Stimulated activated CD4-positive, alpha-beta T cell treated with anti-CD3 and anti-CD28 coated beads, Interleukin-4, amount 100 ng/mL, for 1 hour (primary cell): ENCODE results near the gene ZNF354C.

Experiments
- DNase-seq: peaks from one replicate; pipeline ENCODE4 v3.0.0-alpha.2; 2020

The ZNF354C gene

DNA sequence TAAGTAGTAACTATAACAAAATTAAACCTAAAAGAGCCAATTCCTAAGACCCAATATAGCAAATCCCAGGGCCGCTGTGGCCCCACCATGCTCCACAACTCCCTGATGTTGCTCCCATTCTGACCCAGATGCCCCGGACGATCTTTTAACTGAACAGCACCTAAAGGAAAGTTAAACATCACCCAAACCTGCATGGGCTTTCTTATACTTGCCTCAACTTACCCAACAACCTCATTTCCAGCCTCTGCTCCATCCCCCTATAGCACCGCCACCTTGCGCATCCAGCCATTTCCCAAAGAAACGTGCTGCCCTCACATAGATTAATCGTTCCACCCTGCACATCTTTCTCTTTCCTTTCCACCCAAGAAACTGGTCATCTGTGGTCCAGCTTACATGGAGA, 54.6 kb downstream of the ZNF354C start:
- no peak for DNase-seq

DNA sequence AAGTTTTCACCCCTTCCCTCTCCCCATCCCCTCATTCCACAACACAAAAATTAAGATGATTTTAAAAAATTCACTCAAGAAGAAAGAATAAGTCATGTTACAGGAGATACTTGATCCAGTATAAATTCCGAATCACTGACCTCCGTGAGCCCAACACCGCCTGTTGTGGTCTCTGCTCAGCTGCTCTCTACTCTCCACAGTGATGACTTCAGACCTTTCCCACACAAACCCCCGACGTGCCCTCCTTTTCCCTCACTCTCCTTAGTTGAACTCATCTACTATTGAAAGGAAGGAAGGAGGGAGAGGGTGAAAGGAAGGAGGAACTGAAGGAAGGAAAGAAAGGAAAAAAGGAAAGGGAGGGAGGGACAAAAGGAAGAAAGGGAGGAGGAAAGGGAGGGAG, 55.1 kb downstream of the ZNF354C start:
- DNase-seq: no peak

DNA sequence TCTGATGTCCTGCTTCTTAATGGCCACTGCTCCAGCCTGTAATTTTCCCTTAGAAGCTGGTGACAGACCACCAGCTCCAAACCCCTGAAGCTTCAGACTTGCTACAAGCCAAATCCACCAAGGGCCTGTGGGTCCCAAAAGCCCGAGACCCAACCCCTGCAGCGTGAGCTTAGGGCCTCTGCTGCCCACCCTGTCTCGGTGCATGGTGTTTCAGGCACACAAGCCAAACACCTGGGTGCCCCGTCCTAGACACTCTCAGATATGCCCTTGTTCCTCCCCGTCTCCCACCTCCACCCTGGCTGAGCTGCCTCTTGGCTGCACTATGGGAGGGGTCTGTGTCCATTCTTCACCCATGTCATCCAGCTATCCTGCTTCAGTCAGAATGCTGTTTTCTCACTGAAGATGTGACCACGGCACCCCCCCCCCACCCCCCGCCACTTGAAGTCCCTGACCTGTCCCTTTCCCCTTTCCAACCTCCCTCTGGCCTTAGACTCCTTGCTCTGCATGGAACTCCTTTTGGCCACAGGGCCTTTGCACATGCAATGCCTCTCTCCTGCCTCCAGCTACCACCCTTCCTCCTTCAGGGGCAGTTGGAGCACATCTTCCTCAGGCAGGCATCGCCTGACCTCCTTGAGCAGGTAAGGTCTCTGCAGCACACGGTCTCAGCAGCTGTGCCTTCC, 55.8 kb downstream of the ZNF354C start:
- DNase-seq: no peak

DNA sequence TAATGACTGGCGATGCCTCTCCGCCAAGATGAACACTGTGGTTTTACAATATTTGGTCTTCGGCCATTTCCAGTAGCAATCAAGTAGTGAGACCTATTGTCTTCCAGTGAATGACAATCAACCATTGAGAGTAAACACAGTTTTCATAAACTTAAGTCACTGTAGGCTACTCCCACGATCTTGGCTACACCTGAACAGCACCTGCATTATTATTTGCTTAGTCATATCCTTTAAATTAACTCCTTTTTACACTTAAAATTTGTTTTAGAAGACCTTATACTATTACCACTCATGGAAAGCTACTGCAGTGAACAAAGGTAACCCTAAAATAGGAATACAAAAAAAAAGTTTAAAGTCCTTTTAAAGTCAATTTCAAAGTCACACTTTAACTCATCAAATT, 58.2 kb downstream of the ZNF354C start:
- no peak for DNase-seq

DNA sequence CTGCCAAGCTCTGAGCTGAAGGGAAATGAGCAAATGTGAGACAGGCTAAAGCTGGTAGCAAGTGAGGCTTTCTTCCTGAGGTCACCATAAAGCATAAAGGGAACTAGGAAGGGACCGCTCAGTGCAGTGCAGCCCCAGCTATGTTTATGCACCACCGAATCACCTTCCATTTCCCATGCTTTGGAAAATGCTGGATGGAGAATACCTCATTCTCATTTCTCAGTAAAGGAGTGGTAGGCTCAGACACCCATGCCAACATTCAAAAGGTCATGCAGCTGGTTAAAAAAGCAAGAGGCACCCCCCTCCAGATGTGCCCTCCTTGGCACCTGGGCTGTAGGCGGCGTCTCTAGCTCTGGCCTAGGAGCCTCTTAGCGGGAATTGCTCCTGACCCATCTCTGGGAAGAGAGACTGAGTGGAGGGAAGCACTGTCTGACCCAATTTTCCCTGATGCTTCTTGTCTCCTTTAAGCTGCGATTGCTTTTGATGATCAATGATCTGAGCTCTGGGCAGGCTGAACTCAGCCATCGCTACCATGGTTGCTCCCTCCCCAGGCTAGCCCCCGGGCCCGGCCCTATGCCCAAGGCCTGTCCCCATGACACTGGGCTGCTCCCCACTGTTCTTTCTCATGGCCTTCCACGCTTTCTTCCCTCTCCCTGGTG, 58.7 kb downstream of the ZNF354C start:
- DNase-seq: no peak

DNA sequence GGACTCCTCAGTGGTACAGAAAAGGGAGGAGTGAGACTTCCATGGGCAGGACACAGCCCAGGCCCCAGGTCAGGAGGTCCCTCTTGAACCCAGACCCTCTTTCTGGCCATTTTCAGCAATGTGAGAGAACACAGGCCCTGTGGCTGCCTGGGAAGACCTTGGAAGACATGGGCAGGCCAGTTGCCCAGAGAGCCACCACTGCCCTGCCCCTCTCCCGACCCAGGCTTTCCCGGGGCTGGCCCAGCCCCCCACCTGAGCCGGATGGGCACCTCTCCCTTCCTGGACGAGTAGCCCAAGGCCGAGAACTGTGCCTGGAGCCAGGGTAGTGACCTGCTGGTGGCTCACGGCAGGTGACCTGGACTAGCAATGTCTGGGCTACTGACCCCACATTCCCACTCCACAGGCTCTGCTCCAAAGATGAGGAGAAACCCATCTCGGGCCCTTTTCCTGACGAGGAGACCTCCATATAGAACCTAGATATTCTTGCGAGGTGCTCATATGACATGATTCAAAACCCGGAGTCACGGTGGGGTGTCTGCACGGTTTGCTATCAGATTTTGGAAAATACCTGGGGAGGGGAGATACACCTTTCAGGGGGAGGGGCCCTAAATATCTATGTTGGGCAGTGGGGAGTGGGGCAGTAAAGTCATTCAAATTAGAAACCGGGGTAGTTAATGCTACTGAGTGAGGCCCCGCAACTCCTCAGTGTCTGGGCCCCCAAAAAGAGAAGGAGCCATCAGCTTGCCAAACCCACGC, 59.4 kb downstream of the ZNF354C start:
- DNase-seq: no peak

DNA sequence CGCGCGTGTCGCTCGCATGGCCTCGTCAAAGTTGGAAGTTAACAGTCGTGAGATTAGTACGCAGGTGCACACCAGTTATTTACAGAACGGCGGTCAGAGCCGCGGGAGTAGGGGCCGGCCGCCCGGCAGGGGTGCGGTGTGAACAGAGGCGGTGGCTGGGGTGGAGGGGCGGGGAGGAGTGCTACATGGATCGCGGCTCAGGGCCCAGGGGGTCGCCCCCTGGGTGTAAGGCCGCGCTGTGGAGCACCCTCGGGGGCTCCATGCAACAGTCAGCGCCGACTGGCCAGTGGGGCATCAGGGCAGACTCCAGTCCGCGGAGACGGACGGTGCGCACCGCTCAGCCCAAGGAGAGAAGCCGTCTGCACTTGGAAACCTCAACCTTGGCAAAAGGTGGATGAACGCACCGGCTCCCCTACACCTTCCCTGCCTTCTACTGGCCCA, 60.3 kb downstream of the ZNF354C start:
- DNase-seq: no peak

DNA sequence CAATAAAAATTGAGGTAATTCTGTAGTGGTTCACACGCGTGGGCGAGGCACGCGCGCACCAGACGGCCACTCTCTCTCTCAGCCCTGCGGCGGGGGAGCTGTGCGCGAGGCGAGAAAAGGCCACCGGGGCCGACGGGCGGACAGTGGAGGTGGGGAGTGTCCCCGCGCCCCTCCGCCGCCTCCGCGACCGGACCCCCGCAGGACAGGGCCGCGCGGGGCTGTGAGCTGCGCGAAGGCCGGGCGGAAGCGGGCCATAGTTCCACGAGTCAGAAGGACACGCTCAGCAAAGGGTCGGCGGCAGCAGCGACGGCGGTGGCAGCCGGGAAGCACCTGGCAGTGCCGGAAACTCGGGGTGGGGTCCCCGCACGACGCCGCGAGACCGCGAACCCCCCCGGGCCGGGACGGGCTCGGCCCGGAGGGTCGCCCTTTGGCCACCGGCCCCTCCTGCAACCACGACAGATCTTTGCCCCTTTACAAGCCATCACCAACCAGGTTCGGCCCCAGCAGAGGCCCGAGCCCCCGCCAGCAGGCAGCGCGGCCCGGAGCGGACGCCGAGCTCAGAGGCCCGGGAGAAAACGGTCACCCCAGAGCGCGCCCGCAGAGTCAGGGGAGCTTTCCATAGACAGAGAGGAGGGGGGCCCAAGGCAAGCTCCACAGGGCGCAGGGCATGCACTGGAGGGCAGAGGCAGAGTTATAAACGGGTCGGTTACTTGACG, 60.9 kb downstream of the ZNF354C start:
- DNase-seq: no peak

DNA sequence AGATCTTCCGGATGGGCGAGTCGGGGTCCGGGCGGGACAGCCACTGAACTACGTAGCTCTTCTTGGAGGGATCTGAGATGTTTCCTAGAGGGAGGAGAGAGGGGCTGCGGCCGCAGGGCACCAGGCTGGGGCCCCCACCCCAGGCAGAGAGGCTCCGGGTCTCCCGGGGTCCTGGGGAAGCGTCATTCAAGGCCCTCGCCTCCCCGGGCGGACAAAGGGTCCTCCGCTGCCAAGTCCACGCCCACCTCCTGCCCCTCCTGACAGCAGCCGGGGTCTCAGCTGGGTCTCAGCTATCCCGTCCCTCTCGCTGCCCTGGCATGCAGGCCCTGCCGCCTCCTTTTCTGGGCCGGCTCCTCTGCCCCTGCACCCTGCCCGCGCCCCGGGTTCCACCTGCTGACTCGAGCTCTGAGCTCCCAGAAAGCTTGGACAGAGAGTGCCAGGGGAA, 61.5 kb downstream of the ZNF354C start:
- DNase-seq: no peak

DNA sequence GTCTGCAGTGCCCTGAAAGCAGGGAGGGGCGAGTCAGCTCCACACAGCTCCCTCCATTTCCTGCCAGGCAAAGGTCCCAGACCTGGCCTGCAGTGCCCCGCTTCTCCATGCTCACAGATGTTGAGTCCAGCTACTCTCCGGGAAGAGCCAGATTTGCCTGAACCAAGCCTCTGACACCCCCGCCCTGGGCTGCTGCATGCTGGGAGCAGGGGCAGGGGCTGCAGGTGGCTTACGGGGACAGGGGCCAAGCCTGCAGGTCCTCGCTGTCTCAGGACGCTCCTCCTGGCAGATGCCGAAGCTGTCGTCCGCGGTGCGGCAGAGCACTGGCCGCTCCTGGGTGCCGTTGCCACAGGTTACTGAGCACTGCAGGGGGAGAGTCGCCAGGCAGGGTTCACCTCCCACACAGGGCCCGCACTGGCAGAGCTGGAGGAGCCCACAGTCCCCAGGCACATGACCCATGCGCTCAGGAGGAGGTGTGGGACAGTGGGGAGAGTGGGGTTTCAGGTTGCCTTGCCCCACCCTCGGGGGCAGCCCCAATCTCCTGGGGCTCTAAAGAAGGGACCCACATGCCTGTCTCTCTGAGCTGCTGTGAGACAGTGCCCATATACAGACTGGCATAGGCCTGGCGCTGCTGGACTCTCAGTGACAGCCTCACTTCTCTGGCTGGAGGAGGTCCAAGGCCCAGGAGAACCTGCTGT, 62.4 kb downstream of the ZNF354C start:
- DNase-seq: no peak

DNA sequence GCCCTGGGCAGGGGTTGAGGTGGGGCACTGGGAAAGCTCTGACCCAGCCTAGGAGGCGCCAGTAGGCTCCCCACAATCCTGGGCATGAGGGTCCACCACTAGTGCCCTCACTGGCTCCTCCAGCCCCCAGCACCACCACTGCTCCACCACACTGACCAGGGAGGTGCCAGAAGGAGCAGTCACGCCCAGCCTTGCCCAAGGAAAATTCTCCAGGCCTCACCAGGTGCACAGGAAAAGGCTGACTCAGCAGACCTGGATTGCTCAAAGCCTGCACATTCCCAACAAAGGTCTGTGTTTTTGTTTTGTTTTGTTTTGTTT, 62.9 kb downstream of the ZNF354C start:
- DNase-seq: no peak

DNA sequence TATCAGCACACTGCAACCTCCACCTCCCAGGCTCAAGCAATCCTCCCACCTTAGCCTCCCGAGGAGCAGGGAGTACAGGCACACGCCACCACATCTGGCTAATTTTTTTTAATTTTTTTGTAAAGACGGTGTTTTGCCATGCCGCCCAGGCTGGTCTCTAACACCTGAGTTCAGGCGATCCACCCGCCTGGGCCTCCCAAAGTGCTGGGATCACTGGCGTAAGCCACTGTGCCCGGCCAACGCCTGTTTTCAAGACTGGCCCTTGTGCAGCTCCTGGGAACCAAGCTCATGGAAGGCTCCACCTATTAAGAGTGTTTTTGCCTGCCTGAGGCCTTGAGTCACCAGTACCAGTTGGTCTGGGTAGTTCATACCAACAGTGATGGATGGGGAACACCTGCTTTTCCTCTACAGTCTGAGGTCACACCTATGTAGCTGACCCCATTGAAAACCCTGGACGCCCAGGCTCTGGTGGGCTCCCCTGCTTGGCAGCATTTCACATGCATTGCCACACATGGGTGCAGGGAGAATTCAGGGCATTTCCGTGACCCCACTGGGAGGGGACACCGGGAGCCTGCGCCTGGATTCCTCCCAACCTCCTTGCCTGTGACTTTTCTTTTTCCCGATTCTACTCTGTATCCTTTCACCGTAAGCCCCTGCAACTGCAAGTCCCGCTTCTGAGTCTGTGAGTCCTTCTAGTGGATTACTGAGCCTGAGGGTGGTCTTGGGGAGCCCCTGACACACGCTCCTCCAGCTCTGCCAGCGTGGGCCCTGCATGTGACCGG, 63.5 kb downstream of the ZNF354C start:
- DNase-seq: no peak

DNA sequence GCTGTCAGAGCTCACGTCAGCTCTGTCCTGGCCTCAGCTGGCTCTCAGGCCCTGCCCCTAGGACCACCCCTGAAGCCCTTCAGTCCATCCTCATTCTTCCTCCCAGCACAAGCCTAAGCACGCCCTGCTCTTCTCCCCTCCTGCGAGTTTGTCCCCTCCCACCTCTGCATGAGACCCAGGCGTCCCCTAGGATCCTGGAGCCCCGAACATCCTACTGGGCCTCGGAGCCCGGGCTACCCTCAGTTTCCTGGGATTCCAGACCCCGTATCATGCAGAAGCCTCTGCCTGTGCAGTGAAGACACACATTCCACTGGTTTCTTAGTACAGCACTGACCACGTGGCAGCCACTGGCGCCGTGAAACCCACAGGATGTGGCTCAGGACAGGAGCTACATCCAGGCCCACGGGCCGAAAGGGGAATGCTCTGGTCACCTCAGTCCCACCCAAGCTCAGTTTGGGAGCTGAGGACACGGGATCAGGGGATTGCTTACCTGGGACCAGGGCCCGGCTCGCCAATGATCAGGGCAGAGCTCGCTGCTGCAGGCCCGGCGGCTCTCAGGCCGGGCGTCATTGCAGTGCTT, 64.2 kb downstream of the ZNF354C start:
- no peak for DNase-seq

DNA sequence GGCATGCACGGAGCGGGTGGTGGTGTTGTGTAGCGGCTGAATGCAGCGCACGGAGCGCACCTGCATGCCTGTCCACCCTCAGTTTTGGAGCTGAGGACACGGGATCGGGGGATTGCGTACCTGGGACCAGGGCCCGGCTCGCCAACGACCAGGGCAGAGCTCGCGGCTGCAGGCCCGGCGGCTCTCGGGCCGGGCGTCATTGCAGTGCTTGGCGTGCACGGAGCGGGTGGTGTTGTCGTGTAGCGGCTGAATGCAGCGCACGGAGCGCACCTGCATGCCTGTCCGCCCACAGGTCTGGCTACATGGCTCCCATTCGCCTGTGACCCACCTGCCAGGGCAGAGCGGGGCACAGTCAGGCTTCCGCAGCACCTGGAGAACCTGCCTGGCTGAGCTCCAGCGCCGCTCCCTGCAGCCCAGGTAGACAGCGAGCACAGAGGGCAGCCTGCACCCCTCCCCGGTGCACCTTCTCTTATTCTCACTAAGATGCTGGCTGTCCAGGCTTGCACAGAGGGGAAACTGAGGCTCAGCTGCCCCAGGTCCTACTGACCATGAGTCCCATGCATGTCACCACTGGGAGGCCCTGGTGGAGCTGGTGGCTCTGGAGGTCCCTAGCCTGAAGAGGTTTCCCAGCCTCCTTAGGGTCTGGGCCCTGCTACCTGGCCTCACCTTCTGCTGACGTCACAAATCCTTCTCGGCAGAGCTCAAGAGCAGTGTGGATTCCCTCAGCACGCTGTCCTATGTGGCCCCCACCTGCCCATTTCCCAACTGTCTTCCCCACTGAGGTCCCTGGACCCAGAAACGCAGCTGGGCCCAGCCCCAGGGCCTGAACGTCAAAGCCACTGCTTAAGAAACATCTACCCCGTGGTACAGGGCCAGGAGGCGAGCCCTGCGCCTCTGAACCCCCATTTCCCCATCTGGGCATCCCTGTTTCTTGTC, 64.9 kb downstream of the ZNF354C start:
- no peak for DNase-seq

DNA sequence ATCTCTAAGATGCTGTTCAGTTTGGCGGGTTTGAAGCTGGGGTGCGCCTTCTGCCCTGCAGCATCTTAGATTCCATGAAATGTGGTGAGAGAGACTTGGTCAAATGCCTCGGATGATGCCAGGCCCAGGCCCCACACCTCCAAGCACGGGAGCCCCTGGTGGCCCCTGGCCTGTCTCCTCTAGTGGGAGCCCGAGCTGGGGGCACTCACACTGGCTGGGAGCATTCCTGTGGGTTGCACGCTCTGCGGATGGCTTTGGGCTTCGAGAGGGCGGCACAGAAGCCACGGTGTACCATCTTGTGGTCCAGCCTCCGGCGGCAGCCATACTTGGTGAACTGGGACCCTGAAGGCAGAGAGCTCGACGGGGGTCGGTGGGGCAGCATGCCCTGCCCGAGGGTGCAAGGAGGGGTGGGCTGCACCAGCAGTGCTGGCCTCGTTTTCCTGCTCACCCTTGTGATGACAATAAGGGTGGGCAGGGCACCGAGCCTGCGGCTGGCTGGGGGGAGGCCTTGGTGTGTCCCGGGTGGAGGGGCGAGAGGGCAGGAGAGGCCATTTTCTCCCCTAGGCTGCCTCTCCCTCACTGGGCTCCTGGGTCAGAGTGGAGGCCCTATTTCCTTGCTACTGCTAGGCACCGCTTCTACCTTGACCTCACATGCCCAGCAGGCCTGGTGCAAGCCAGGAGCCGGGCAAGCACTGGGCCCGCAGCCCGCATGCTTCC, 65.8 kb downstream of the ZNF354C start:
- DNase-seq: no peak

DNA sequence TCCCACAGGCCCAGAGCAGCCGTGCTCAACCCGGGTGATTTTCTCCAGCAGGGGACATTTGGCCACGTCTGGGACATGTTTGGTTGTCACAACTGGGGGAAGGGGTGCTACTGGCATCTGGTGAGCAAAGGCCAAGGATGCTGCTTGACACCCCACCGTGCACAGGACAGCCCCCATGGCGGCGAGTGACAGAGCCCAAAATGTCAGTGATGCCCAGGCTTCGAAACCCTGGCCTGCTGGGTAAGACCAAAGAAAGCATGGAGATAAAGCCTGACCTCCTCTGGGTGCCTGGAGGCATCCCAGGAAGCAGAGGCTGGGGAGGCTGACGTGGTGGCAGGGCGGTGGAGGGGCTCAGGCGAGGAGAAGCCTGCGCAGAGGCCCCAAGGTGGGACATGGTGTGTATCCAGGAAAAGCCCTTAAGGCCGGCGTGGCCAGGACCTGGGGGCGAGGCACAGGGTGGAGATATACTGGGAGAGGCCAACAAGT, 66.4 kb downstream of the ZNF354C start:
- DNase-seq: no peak

DNA sequence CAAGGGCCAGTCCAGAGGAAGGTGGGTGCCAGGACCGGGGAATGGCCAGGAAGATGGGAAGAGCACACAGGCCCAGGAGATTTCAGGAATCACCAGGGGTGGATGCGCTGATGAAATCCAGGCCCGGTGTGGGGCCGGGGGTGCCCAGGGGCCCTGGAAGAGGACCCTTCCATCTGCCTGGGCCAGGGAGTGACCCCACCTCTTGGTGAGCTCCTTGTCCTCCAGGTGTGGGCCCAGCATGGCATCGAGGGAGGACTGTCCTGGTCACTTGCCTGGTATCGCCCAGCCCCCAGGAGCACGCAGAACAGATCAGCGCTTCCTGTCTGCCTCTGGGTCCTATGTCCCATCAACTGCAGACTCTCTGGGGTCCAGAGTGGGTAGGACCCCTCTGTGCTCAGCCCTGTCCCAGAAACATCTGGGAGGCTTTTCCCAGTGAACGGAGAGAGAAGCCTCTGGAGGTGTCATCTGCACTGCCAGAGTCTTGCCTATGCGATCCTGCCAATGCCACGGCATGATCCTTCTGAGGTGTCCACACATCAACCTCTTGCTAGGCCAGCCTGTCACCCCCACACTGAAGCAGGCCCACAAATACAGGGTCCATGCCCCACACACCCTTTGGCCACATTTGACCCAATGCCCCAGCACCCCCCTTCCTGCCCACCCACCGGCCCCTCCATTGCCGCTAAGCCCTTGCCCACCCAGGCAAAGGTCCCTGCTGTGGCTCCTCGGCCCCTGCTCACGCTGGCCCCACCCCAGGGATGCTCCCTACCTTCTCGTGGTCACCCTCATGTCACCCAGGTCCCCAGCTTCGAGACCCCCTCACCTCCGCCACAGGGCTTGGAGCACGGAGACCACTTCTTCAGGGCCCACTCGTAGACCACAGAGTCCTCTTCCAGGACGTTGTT, 67.2 kb downstream of the ZNF354C start:
- no peak for DNase-seq

DNA sequence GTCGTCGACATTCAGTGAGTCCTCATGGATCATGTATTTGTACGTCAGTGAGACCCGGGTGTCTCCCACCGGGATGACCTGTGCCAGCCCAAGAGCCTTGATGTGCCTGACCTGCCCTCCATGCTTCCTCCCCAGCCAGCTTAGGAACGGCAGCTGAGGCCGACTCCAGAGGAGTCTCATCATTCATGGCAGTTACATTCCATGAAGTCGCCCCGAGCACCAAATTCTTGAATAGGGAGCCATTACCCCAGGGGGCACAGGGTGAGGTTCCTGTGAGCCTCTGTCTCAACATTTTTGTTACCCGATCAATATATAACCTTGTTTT, 67.8 kb downstream of the ZNF354C start:
- DNase-seq: no peak

DNA sequence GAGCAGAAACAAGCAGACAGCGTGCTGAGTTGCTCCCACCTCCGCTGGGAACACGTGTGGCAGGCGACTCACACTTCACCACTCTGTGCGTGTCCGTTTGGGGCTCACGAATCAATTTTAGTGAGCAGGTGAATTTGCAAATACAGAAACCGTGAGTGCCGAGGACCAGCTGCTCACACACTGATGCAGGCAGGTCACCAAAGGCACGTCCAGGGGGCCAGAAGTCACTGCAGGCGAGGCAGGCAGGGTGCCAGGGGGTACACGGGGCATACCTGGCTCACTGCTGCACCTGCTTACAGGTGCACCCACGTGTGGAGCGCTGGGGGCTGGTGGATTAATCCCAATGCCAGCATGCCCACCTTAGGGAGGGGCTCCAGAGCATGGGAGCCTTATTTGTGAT, 68.8 kb downstream of the ZNF354C start:
- DNase-seq: no peak
